Right lobe of liver (tissue), 6 donors: ENCODE data around the gene PRKAR2B. TPM values are rescaled to one million over a fixed set of nuclear protein-coding genes. Genes with fewer than 3 reads are reported as not detected.

Experiments used
- ATAC-seq, 4 donors: fragments of 200-7000 bp; cut with Tn5 transposase; one replicate each; pipeline ENCODE4 v1.9.1; 2020; ENCODE audit warnings: mild to moderate bottlenecking in 4 of 4, moderate library complexity in 4 of 4
- DNase-seq, 3 donors: peaks; one replicate each; pipeline ENCODE4 v3.0.0-alpha.2; 2020
- H3K27ac ChIP-seq, 3 donors: fragments of 200-600 bp; one replicate each; pipeline ENCODE4 v1.8.0; 2022
- H3K27me3 ChIP-seq, 2 donors: fragments of 200-600 bp; one replicate each; pipeline ENCODE4 v1.8.0; 2022
- H3K36me3 ChIP-seq, 4 donors: fragments of 200-600 bp; sonication (generic) in 1 of 4; one replicate each; pipeline versions ENCODE4 v1.5.1 to v1.8.0; 2017 to 2022; ENCODE audit warnings: control low read depth in 1 of 4
- H3K4me1 ChIP-seq, 4 donors: fragments of 200-600 bp; sonication (generic) in 1 of 4; one replicate each; pipeline versions ENCODE4 v1.5.1 to v1.8.0; 2017 to 2022; ENCODE audit warnings: control low read depth in 1 of 4
- H3K4me3 ChIP-seq, 3 donors: fragments of 200-600 bp; one replicate each; pipeline ENCODE4 v1.8.0; 2022
- H3K9me3 ChIP-seq, 4 donors: fragments of 200-600 bp; sonication (generic) in 1 of 4; one replicate each; pipeline versions ENCODE4 v1.5.1 to v1.8.0; 2017 to 2022; ENCODE audit warnings: control low read depth in 1 of 4
- POLR2A ChIP-seq: fragments of 450-650 bp; IDR thresholded peaks from one replicate; pipeline ENCODE4 v1.6.1; 2017; ENCODE audit warnings: antibody characterized with exemption, mild to moderate bottlenecking
- WGBS: methylation state at CpG from one replicate; pipeline ENCODE4 v1.1.6; 2018; ENCODE audit warnings: low coverage, low lambda C conversion rate; ENCODE audit not compliant: insufficient coverage; ENCODE audit errors: missing lambda C conversion rate; 5-methylcytosine and 5-hydroxymethylcytosine counted together
- intact Hi-C, 2 donors: fragments of 100-400 bp; cut with DNase I; formaldehyde crosslinking; loops; one replicate each; pipeline versions ENCODE4 v1.11.2 to v1.14.1; 2022
- total RNA-seq, 6 experiments: library from RNA; depleted of rRNA in 2 of 6; stranded (reverse); fragments of >200 nt in 2 of 6; fragmentation: NEBNext Ultra II Directional in 3 of 6; extraction: Animal tissue kit (Norgen Biotek cat#: 25700) in 3 of 6; gene quantifications; one replicate each; pipeline versions ENCODE4 v1.1.0 to v1.2.4, GENCODE V29; 2016 to 2023
- TF ChIP-seq, protein P1 (sequence below), 4 donors: fragments of 200-600 bp in 3 of 4; fragments of 450-650 bp in 1 of 4; IDR thresholded peaks; one replicate each; pipeline versions ENCODE4 v1.5.1 to v1.8.0; 2016 to 2022; ENCODE audit warnings: antibody characterized with exemption in 4 of 4, mild to moderate bottlenecking in 2 of 4
- donor health status: DM: no; HTN: yes; CAD: no.
- donor health status: DM: no; HTN: no; CAD: no.
- donor health status: DM: no; HTN: no; CAD: no.
- donor health status: DM: no; HTN: yes; CAD: no.
- donor health status: DM: no; HTN: yes; CAD: no.

The PRKAR2B gene
- total RNA-seq, 6 experiments from 2014 or later: 1.4 to 2.9 (median 1.8) TPM

DNA sequence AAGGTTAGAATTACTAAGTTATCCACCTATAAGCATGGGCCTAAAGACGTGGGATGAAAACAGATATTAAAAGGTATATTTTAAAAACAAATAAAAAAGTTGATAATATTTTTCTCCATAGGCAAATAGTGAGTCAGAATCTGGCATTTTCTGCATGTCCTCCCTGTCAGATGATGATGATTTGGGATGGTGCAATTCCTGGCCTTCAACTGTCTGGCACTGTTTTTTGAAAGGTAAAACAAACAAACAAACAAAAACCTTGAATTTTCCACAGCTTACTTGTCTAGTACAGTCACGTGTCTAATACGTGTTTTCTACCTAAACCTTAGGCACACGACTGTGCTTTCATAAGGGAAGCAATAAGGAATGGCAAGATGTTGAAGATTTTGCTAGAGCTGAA lies 141.7 kb downstream of the PRKAR2B start:
- Histone ChIP-seq H3K4me1 (no peaks in the 10 kb centered on the region), H3K36me3 (peaks cover 0 to 92% (median 35%) of the 10 kb centered on the region in 4 donors), H3K27me3 (no peaks in the 10 kb centered on the region), H3K9me3 (no peaks in the 10 kb centered on the region), H3K4me3 (no peak overlapping the region), H3K27ac (no peak overlapping the region)
- WGBS: 78% methylated on average over 4 of the region's 4 CpGs
- TF ChIP-seq, protein P1, sequence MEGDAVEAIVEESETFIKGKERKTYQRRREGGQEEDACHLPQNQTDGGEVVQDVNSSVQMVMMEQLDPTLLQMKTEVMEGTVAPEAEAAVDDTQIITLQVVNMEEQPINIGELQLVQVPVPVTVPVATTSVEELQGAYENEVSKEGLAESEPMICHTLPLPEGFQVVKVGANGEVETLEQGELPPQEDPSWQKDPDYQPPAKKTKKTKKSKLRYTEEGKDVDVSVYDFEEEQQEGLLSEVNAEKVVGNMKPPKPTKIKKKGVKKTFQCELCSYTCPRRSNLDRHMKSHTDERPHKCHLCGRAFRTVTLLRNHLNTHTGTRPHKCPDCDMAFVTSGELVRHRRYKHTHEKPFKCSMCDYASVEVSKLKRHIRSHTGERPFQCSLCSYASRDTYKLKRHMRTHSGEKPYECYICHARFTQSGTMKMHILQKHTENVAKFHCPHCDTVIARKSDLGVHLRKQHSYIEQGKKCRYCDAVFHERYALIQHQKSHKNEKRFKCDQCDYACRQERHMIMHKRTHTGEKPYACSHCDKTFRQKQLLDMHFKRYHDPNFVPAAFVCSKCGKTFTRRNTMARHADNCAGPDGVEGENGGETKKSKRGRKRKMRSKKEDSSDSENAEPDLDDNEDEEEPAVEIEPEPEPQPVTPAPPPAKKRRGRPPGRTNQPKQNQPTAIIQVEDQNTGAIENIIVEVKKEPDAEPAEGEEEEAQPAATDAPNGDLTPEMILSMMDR (IDR thresholded peaks at IDR 0.05): no peak
- TF ChIP-seq POLR2A: no peak
- ATAC-seq (peak in 2 of 4 donors; percentile 48 to 73), DNase-seq (no peak)
- intact Hi-C loops: no loop called here

- H3K27ac ChIP-seq: no peak overlapping the region
Measured at GRCh38 chr7:107187774-107188173, 143.3 kb downstream of the PRKAR2B start.

DNA sequence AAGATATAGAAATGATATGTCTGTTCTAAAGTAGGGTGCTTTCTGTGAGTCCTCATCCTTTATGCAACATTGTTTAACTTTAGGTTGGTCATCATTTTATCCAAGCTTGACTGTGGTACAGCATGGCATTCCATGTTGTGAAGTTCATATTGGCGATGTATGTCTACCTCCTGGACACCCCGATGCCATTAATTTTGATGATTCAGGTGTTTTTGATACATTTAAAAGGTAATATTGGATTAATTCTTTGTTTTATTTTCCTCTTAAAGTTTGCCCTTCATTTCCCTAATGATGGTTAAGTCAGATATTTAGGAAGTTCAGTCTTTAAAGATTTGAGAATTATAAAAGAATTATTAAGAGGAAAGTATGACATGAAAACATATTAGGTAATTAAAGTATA lies 145.6 kb downstream of the PRKAR2B start:
- peaks cover 0 to 4% (median 0%) of the 10 kb centered on the region in 4 donors for H3K4me1 ChIP-seq
- no peak overlapping the region for H3K27ac ChIP-seq
- intact Hi-C loops: no loop called here
- DNase-seq: no peak
- H3K36me3 ChIP-seq: peaks cover 0 to 78% (median 32%) of the 10 kb centered on the region in 4 donors
- ATAC-seq: no peak
- no peaks in the 10 kb centered on the region for H3K27me3 ChIP-seq
- no peaks in the 10 kb centered on the region for H3K9me3 ChIP-seq
- TF ChIP-seq, protein P1 (IDR thresholded peaks at IDR 0.05): no peak
- no peak for TF ChIP-seq POLR2A
- WGBS: 96% methylated on average over 2 of the region's 2 CpGs
- H3K4me3 ChIP-seq: no peak overlapping the region

More at GRCh38 chr7:107187774-107188173, 143.3 kb downstream of the PRKAR2B start:
- DNase-seq (no peak), ATAC-seq (no peak)
- Histone ChIP-seq H3K4me1 (no peaks in the 10 kb centered on the region), H3K27me3 (no peaks in the 10 kb centered on the region), H3K36me3 (peaks cover 0 to 93% (median 35%) of the 10 kb centered on the region in 4 donors), H3K9me3 (no peaks in the 10 kb centered on the region), H3K4me3 (no peak overlapping the region)
- 96% methylated on average over 2 of the region's 2 CpGs for WGBS
- no peak for TF ChIP-seq POLR2A
- TF ChIP-seq, protein P1 (IDR thresholded peaks at IDR 0.05): no peak
- intact Hi-C loops: no loop called here

DNA sequence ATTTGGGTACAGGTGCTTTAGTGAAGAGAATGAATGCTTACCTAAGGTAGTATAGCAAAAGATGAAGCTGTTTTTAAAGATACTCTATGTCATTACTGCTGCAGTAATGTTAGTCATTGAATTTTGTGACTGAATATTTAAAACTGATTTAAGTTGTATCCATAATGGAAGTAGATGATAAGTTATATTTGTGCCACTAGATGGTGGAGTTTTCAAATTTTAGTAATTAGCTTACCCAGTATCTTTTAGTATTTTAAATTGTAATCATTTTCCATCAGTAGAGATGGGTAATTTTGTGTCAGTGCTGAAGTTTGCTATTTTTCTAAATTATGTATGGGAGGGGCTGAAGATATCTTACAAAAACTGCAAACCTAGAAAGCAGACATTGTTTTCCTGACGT lies 149.5 kb downstream of the PRKAR2B start:
- intact Hi-C loops: no loop called here
- no peaks in the 10 kb centered on the region for H3K9me3 ChIP-seq
- peaks cover 0 to 71% (median 24%) of the 10 kb centered on the region in 4 donors for H3K36me3 ChIP-seq
- WGBS: 77% methylated on average over 1 of the region's 1 CpG
- H3K27ac ChIP-seq: no peak overlapping the region
- DNase-seq (no peak), ATAC-seq (no peak)
- peaks cover 0 to 4% (median 0%) of the 10 kb centered on the region in 4 donors for H3K4me1 ChIP-seq
- no peak overlapping the region for H3K4me3 ChIP-seq
- TF ChIP-seq POLR2A: no peak
- TF ChIP-seq, protein P1 (IDR thresholded peaks at IDR 0.05): peak in 1 of 4 donors; percentile 7
- no peaks in the 10 kb centered on the region for H3K27me3 ChIP-seq
